Liver (tissue), 9 donors: ENCODE results near the gene FOXK2. TPM values are rescaled to one million over a fixed set of nuclear protein-coding genes. Genes with fewer than 3 reads are reported as not detected.

Source experiments
- DNase-seq: peaks from one replicate; pipeline ENCODE4 v3.0.0-alpha.2; 2017; ENCODE audit warnings: low spot score
- H3K27ac ChIP-seq, 2 donors: one replicate each; pipeline ENCODE4 v1.7.0; 2013; ENCODE audit warnings: inconsistent platforms in 2 of 2, low read length in 2 of 2, control low read depth in 1 of 2, low read depth in 1 of 2, mild to moderate bottlenecking in 1 of 2
- H3K27me3 ChIP-seq, 4 donors: one replicate each; pipeline versions ENCODE4 v1.6.1 to v1.7.0; 2013; ENCODE audit warnings: low read length in 3 of 4, inconsistent platforms in 1 of 4, mild to moderate bottlenecking in 1 of 4, moderate library complexity in 1 of 4; ENCODE audit not compliant: control insufficient read depth in 4 of 4, insufficient read depth in 4 of 4
- H3K36me3 ChIP-seq, 4 donors: one replicate each; pipeline versions ENCODE4 v1.6.1 to v1.7.0; 2013; ENCODE audit warnings: low read length in 3 of 4, mild to moderate bottlenecking in 3 of 4, low read depth in 1 of 4, moderate library complexity in 1 of 4; ENCODE audit not compliant: control insufficient read depth in 4 of 4, insufficient read depth in 3 of 4
- H3K4me1 ChIP-seq, 4 donors: one replicate each; pipeline versions ENCODE4 v1.6.1 to v1.7.0; 2013; ENCODE audit warnings: low read length in 3 of 4, mild to moderate bottlenecking in 3 of 4, moderate library complexity in 1 of 4; ENCODE audit not compliant: control insufficient read depth in 4 of 4, insufficient read depth in 4 of 4
- H3K4me3 ChIP-seq, 3 donors: one replicate each; pipeline versions ENCODE4 v1.6.1 to v1.7.0; 2013; ENCODE audit warnings: low read length in 3 of 3, control low read depth in 1 of 3, low read depth in 1 of 3, mild to moderate bottlenecking in 1 of 3
- H3K9ac ChIP-seq, 2 donors: one replicate each; pipeline ENCODE4 v1.7.0; 2013; ENCODE audit warnings: low read length in 2 of 2, mild to moderate bottlenecking in 2 of 2, moderate library complexity in 2 of 2, control low read depth in 1 of 2, low read depth in 1 of 2
- H3K9me3 ChIP-seq, 4 donors: one replicate each; pipeline versions ENCODE4 v1.6.1 to v1.7.0; 2013; ENCODE audit warnings: low read length in 3 of 4; ENCODE audit not compliant: control insufficient read depth in 4 of 4
- EGR1 ChIP-seq, 2 donors: IDR thresholded peaks; 2 replicates each; pipeline ENCODE4 v1.6.1; 2016 to 2018; ENCODE audit warnings: antibody characterized with exemption in 2 of 2, low read depth in 2 of 2
- FOXA1 ChIP-seq: IDR thresholded peaks from 2 replicates; pipeline ENCODE4 v1.6.1; 2016; ENCODE audit warnings: antibody characterized with exemption
- FOXA2 ChIP-seq: IDR thresholded peaks from 2 replicates; pipeline ENCODE4 v1.6.1; 2016; ENCODE audit warnings: antibody characterized with exemption
- GABPA ChIP-seq, 2 donors: IDR thresholded peaks in 1 of 2; conservative IDR thresholded peaks in 1 of 2; 2 replicates each; pipeline ENCODE4 v1.6.1; 2016; ENCODE audit warnings: antibody characterized with exemption in 2 of 2, mild to moderate bottlenecking in 1 of 2, moderate library complexity in 1 of 2
- HNF4A ChIP-seq, 2 donors: conservative IDR thresholded peaks; 2 replicates each; pipeline ENCODE4 v1.6.1; 2016; ENCODE audit warnings: antibody characterized with exemption in 2 of 2, mild to moderate bottlenecking in 2 of 2
- HNF4G ChIP-seq: IDR thresholded peaks from 2 replicates; pipeline ENCODE4 v1.6.1; 2016; ENCODE audit warnings: antibody characterized with exemption
- JUND ChIP-seq, 2 donors: IDR thresholded peaks; 2 replicates each; pipeline ENCODE4 v1.6.1; 2016; ENCODE audit warnings: antibody characterized with exemption in 2 of 2
- NR2F2 ChIP-seq: IDR thresholded peaks from 2 replicates; pipeline ENCODE4 v1.6.1; 2016; ENCODE audit warnings: antibody characterized with exemption
- RAD21 ChIP-seq, 2 donors: IDR thresholded peaks; 2 replicates each; pipeline ENCODE4 v1.6.1; 2016; ENCODE audit warnings: antibody characterized with exemption in 2 of 2, mild to moderate bottlenecking in 2 of 2
- SP1 ChIP-seq: IDR thresholded peaks from 2 replicates; pipeline ENCODE4 v1.6.1; 2018; ENCODE audit warnings: antibody characterized with exemption, mild to moderate bottlenecking
- TAF1 ChIP-seq: conservative IDR thresholded peaks from 2 replicates; pipeline ENCODE4 v1.6.1; 2016; ENCODE audit warnings: antibody characterized with exemption, mild to moderate bottlenecking
- YY1 ChIP-seq: IDR thresholded peaks from 2 replicates; pipeline ENCODE4 v1.6.1; 2016; ENCODE audit warnings: antibody characterized with exemption, mild to moderate bottlenecking
- WGBS: extraction: QIAGEN DNeasy Blood & Tissue Kit; methylation state at CpG from one replicate; pipeline ENCODE4 v1.1.7; 2013; 5-methylcytosine and 5-hydroxymethylcytosine counted together
- polyA plus RNA-seq, 2 donors: library from polyadenylated mRNA; stranded (reverse) in 1 of 2; unstranded in 1 of 2; fragments of 200-250 nt in 1 of 2; fragments of >200 nt in 1 of 2; fragmentation: Nextera tagmentation in 1 of 2; extraction: Ambion mirVana in 1 of 2; gene quantifications; one replicate each; pipeline versions ENCODE4 v1.2.1 to v1.2.3, GENCODE V29; 2013 to 2015
- total RNA-seq, 2 donors: library from RNA; depleted of rRNA; stranded (reverse); fragments of >200 nt; gene quantifications; one replicate each; pipeline ENCODE4 v1.2.3, GENCODE V29; 2014
- TF ChIP-seq, protein P1 (sequence below): fragments of 150-350 bp; IDR thresholded peaks from 2 replicates; pipeline ENCODE4 v1.5.1; 2017; ENCODE audit warnings: improper control_type of control experiment, low read depth, low read length; ENCODE audit not compliant: missing input control
- TF ChIP-seq, protein P2 (sequence below): IDR thresholded peaks from 2 replicates; pipeline ENCODE4 v1.6.1; 2016; ENCODE audit warnings: antibody characterized with exemption
- TF ChIP-seq, protein P3 (sequence below): IDR thresholded peaks from 2 replicates; pipeline ENCODE4 v1.6.1; 2016; ENCODE audit warnings: antibody characterized with exemption
- TF ChIP-seq, protein P4 (sequence below): IDR thresholded peaks from 2 replicates; pipeline ENCODE4 v1.6.1; 2016; ENCODE audit warnings: antibody characterized with exemption
- donor health status: healthy.
- donor health status: healthy.
- donor health status: healthy.
- donor health status: healthy.
- donor health status: healthy.

Gene FOXK2
- total and polyA plus RNA-seq, 4 donors = 3.1 to 16.2 (median 10.8) TPM

DNA sequence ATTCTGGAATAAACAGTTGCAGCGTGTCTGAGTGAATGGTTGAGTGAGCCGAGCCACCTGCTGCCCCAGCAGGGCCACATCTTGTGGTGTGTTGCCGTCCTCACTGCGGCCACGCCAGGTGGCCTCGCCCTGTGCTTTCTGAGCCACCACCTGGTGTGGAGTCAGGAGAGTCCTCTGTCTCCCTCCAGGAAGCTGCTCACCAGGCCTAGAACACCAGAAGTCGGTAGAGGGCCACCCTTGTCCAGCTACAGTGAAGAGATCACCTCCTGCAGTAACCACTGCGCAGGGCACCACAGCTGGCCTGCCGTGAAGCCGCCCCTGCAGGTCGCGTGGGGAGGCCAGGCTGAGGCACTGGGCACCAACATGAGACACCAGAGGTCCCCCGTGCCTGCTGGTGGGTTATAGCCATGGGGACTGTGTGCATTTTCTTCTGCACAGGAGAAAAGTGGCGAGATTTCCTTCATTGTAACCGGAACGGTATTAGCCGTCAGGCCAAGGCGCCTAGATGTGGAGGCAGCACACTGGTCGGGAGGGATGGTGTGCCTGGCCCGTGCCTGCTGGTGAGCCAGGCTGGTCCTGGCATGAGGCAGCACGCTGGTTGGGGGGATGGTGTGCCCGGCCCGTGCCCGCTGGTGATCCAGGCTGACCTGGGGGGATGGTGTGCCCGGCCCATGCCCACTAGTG, 28.9 kb upstream of the FOXK2 start:
- Histone ChIP-seq H3K27me3 (no peaks in the 10 kb centered on the region), H3K27ac (no peak overlapping the region), H3K36me3 (peaks cover under 1 to 23% (median 9%) of the 10 kb centered on the region in 4 donors), H3K4me1 (no peaks in the 10 kb centered on the region), H3K9me3 (no peaks in the 10 kb centered on the region), H3K4me3 (no peak overlapping the region), H3K9ac (no peak overlapping the region)
- no peak for DNase-seq
- TF ChIP-seq SP1 (no peak), NR2F2 (no peak), EGR1 (IDR thresholded peaks at IDR 0.05; ENCODE audit: low read depth in 2 of 2) (no peak), FOXA1 (no peak), JUND (IDR thresholded peaks at IDR 0.05) (no peak), HNF4G (no peak), YY1 (no peak), HNF4A (conservative IDR thresholded peaks at IDR 0.05) (no peak)
- TF ChIP-seq, protein P1, sequence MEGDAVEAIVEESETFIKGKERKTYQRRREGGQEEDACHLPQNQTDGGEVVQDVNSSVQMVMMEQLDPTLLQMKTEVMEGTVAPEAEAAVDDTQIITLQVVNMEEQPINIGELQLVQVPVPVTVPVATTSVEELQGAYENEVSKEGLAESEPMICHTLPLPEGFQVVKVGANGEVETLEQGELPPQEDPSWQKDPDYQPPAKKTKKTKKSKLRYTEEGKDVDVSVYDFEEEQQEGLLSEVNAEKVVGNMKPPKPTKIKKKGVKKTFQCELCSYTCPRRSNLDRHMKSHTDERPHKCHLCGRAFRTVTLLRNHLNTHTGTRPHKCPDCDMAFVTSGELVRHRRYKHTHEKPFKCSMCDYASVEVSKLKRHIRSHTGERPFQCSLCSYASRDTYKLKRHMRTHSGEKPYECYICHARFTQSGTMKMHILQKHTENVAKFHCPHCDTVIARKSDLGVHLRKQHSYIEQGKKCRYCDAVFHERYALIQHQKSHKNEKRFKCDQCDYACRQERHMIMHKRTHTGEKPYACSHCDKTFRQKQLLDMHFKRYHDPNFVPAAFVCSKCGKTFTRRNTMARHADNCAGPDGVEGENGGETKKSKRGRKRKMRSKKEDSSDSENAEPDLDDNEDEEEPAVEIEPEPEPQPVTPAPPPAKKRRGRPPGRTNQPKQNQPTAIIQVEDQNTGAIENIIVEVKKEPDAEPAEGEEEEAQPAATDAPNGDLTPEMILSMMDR = no peak
- TF ChIP-seq, protein P2, sequence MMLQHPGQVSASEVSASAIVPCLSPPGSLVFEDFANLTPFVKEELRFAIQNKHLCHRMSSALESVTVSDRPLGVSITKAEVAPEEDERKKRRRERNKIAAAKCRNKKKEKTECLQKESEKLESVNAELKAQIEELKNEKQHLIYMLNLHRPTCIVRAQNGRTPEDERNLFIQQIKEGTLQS = no peak
- 92% methylated on average over 25 of the region's 25 CpGs for WGBS

DNA sequence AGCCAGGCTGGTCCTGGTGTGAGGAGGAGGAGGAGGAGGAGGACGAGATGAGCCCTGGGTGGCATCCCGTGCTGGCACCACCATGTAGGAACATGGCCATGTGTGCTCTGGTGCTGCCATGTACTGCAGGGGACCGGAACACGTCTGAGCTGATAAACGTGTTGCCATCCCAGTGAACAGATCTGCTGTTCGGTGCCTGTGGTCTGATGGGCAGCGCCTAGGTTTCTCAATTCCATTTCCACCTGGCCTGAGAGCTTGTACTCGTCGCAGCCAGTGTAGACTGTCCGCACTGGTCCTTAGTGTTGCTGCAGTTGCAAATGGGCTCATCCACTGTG, 28.4 kb upstream of the FOXK2 start:
- WGBS = 97% methylated on average over 10 of the region's 10 CpGs
- Histone ChIP-seq H3K4me3 (no peak overlapping the region), H3K27me3 (no peaks in the 10 kb centered on the region), H3K27ac (no peak overlapping the region), H3K36me3 (peaks cover 0 to 20% (median 9%) of the 10 kb centered on the region in 4 donors), H3K4me1 (no peaks in the 10 kb centered on the region), H3K9me3 (no peaks in the 10 kb centered on the region), H3K9ac (no peak overlapping the region)
- DNase-seq = no peak
- TF ChIP-seq NR2F2 = no peak
- no peak for TF ChIP-seq FOXA2
- TF ChIP-seq, protein P3, sequence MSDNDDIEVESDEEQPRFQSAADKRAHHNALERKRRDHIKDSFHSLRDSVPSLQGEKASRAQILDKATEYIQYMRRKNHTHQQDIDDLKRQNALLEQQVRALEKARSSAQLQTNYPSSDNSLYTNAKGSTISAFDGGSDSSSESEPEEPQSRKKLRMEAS = no peak
- no peak for TF ChIP-seq GABPA (IDR thresholded peaks at IDR 0.05 in 1 of 2, conservative IDR thresholded peaks at IDR 0.05 in 1 of 2)
- TF ChIP-seq RAD21 (IDR thresholded peaks at IDR 0.05) = no peak
- TF ChIP-seq EGR1 (IDR thresholded peaks at IDR 0.05; ENCODE audit: low read depth in 2 of 2) = no peak
- TF ChIP-seq, protein P4, sequence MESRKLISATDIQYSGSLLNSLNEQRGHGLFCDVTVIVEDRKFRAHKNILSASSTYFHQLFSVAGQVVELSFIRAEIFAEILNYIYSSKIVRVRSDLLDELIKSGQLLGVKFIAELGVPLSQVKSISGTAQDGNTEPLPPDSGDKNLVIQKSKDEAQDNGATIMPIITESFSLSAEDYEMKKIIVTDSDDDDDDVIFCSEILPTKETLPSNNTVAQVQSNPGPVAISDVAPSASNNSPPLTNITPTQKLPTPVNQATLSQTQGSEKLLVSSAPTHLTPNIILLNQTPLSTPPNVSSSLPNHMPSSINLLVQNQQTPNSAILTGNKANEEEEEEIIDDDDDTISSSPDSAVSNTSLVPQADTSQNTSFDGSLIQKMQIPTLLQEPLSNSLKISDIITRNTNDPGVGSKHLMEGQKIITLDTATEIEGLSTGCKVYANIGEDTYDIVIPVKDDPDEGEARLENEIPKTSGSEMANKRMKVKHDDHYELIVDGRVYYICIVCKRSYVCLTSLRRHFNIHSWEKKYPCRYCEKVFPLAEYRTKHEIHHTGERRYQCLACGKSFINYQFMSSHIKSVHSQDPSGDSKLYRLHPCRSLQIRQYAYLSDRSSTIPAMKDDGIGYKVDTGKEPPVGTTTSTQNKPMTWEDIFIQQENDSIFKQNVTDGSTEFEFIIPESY = no peak
- no peak for TF ChIP-seq SP1
- TF ChIP-seq YY1 = no peak
- no peak for TF ChIP-seq TAF1
